ENCODE data around the gene GABPB1.

GABPB1 gene

DNA sequence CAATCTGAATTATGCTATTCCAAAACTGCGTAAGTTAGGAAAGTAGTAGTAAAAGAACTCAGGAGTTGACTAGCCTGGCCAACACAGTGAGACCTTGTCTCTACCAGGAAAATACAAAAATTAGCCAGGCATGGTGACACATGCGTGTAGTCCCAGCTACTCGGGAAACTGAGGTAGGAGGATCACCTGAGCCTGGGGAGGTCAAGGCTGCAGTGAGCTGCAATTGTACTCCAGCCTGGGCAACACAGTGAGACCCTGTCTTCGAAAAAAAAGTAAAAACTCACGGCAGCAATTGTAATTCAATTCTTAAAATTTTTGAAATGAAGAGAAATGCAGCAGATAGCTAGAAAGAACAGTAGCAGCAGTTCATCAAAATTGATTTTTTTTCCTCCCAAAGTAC is 9.7 kb downstream of the GABPB1 start:
- no peak for DNase-seq

DNA sequence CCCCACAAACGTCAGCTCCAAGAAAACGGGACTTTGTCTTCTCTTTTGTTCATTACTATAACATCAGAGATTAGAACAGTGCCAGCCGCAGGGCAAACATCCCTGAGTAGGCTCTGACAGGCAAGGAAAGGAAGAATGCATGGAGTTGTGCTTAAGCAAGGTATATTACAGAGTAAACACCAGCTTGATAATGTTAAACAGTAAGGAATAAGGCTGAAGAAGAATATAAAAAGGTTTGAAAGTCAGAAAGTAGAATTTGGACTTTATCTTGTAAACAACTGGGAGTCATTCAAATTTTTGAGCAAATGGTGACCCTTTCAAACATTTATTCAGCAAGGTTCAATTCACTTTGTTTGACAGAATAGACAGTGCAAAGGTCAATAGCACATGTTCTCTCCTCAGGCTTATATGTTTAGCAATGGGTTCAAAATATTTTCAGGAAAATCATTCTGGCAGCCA is 11.0 kb downstream of the GABPB1 start:
- DNase-seq: no peak

DNA sequence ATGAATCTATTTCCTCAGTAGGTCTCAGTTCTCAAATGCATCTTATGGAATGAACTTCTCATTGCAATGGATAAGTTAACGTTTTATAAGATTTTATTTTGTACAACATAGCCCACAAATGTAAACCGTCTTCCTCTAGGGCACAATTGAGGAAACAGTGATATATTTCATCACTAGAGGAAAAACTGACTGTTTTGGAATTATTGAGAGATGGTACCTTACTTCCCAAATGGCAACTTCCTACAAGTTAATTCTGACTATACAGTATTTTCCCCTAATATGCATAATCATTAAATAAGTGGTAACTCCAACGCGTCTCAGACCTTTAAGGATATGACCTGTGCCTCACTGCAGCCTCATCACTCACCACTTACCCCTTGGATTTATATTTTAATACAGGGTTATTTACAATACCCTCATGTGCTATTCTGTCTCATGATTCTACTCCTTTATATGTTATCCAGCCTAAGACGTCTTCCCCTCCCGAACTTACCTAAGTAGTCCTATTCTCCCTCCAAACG is 13.3 kb downstream of the GABPB1 start:
- DNase-seq: no peak

DNA sequence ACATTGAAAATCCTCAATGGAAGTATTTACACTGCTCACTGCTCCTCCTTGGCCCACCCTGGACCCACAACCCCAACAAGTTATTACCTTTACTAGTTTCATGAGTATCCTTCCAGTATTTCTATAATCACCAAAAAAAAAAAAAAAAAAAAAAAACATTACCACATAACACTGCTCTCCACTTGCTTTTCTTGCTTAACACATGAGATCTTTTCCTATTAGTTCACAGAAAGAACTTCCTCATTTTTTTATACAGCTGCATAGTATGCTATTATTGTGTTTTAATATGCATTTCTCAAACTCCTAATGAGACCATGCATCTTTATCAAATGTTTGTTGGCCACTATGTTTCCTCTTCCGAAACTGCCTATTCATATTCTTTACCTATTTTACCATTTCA is 14.6 kb downstream of the GABPB1 start:
- DNase-seq: no peak

DNA sequence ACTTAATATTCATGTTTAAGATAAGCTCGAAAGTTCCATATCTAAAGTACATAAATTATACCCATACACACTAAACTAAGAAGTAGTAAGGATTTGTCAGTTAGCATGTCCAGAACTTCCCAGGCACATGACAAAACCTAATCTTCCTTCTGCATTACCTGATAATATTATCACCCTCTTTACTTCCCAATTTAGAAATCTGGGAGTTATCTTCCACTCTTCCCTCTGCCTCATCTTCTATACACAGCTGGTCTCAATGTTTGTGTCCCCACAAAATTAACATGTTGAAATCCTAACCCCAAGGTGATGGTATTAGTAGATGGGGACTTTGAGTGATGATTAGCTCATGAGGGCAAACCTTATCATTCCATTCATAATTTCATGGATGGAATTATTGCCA is 15.3 kb downstream of the GABPB1 start:
- no peak for DNase-seq

DNA sequence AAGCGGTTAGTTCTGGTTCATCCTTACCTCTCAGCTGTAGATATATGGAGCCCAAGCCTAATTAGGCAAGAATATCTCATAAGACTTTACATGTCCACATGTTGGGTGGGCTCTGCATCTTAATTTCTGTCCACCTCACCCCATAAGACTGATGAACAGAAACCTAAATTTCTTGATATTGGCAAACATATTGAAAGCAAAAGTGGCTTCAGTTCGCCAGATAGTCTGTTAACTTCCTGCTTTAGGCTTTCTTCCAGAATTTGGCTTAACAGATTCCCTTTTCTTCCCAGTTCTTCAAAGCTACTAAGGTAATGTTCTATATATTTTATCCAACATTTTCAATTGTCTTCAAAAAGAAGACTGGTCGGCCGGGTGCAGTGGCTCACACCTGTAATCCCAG is 19.7 kb downstream of the GABPB1 start:
- no peak for DNase-seq

DNA sequence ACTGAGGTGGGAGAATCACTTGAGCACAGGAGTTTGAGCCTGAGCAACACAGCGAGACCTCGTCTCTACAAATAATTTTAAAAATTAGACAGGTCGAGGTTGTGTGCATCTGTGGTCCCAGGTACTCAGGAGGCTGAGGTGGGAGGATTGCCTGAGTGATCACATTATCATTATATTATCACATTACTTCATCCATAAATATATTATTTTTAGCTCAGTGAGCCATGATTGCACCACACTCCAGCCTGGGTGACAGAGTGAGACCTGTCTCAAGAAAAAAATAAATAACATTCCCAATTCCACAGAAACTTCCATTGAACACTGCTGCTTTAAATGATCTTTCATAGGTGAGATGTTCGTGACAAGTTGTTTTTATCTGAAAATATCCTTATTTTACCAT is 21.8 kb downstream of the GABPB1 start:
- no peak for DNase-seq

DNA sequence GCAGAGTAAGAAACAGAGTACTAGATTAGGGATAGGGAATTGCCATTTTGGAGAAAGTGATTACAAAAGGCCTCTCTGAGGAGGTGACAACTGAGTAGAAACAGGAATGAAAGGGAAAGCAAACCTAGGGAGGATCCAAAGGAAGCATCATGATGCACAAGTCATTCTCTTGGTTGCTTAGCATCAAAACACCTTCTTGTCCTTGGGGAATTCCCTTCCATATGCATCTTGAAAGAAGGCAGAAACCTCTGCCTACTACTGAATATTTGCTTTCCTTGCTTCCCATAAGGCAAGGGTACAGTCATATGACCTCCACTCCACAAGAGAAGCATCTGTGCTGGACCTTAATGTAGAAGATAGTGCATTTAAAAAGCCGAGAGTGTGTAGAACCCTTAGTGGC is 24.1 kb downstream of the GABPB1 start:
- DNase-seq: no peak

DNA sequence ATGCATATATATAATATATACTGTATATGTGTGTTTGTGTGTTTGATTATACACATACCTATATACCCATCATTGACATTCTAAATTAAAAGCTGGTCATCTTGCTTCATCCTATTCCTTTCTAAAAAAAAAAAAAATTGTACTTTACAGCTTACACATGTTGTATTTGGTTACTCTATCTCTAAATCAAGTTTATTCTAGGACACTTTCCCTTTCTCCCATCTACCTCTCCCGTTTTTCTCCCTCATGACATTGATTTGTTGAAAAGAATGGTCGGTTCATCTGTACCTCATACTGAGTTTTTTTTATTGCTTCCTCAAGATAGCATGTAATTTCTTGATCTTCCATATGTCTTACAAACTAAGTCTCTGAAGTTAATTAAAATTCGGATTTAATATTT is 26.9 kb downstream of the GABPB1 start:
- no peak for DNase-seq

DNA sequence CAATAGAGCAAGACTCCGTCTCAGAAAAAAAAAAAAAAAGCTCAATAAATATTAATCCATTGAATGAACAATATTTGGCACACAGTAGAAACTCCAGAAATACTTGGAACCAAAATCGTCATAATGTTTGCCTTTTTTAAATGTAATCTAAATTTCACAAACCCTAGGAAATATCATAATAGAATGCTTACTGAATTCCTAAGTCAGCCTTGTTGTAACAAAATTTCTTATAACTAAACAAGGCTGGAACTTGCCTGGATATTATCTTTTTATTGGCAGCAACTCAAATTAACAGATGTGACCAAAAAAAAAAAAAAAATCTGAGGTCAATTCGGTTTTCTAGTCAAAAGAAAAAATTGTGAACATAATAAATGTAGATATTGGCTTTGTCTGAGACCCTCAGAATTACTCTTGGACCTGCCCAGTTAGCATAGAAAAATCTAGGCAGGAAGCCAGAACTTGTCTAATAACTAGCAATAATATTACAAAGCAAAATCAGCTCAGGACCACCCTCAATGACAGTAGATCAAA is 33.3 kb downstream of the GABPB1 start:
- DNase-seq: no peak

DNA sequence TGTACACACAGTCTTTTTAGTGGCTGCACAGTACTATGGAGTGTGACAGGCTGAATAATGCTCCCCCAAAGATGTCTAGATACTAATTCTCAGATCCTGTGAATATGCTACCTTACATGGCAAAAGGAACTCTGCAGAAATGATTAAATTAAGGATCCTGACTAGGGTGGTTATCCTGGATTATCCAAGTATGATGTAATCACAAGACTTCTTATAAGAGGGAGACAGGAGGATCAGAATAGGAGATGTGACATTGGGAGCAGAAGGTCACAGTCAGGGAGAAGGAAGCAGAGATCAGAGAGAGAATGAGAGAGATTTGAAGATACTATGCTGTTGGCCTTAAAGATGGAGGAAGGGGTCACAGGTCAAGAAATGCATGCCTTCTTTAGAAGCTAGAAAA is 34.5 kb downstream of the GABPB1 start:
- no peak for DNase-seq

DNA sequence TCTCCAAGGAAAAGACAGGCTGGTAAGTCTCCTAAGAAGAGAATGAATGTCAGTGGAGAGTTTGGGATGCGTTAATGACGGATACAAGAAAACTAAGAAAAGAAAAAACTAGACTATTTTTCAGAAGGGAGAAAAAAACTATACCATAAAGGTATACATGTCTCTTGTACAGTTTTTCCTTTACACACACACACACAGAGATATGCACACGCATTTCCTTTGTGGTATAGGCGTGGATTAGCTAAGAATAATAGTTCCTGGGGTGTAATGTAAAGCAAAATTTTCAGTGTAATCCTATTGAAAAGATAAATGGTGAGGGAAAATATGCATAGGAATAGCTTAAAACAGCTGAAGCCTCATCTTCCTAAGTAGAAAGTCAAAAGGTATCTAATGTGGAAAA is 36.3 kb downstream of the GABPB1 start:
- no peak for DNase-seq

DNA sequence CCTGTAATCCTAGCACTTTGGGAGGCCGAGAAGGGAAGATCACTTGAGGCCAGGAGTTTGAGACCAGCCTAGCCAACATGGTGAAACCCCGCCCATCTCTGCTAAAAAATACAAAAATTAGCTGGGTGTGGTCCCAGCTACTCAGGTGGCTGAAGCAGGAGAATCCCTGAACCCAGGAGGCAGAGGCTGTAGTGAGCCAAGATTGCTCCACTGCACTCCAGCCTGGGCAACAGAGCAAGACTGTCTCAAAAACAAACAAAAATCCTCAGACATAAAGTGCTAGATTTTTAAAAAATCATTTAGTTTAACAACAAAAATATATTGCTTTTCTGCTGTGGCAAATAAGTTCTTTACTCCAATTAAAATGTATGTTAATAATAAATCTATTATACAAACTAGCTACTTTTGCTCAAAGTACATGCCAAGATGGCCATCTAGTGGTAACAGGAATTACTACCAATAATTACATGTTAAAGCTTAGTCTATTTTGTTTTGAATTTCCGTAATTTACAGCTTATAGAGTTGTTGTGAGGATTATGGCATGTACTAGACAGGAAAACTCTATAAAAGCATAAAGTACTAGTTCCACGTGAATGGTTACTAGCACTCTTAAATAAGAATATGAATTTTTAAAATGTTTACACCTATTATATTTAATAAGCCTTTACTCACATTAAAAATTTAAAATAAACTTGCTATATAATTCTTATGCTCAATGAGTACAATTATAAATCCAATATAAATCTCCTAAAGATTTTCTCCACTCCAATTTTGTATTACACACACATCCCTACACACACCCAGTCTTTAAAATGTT is 39.0 kb downstream of the GABPB1 start:
- DNase-seq: peak in 1 of 58 donors; percentile 1

DNA sequence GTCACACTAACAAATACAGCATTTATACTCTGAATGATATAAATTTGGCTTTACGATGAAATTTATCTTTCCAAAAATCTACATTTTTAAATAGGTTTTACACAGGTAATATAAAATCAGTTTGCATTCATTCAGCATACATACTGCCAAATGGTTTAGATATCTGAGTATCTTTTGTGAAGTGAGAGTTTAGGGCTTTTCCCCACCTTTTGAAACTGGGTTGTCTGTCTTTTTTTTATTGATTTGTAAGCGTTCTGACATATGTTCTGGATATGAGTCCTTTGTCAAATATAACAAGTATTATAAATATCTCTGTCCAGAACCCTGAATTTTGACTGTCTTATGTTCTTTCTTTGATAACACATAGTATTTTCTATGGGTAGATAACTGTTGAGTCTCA is 42.4 kb downstream of the GABPB1 start:
- DNase-seq: no peak

DNA sequence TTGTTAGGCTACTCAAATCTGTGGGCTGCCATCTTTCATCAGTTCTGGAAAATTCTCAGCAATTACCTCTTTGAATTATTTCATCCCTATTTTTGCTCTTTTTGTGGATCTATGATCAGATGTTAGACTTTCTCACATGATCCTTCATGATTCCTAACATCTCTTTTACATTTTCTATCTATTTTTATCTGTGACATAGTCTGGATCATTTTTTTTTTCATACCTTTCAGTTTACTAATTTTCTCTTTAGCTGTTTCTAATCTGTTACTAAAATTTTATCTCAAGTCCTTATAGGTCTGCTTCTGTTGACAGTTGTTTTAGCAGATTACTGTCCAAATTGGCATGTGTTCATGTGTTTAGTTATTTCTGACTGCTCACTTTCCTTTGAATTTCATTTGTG is 47.2 kb downstream of the GABPB1 start:
- no peak for DNase-seq

DNA sequence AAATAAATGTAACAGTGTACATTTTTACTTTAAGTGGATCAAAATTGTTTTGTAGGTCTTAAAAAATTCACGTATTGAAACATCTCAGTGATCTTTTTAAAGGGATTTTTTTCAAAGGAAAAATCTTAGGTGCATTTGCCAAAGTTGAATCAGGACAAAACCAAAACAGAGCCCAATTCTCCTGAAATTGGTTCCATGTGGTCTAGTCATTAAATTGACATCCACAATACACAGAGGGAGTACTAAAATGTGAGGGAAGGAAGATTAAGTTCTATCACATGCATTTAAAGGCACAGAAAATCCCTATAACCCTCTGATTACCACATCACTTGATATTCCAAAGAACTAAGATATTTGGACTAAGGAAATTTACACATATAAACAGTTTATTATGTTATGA is 50.2 kb downstream of the GABPB1 start:
- no peak for DNase-seq

DNA sequence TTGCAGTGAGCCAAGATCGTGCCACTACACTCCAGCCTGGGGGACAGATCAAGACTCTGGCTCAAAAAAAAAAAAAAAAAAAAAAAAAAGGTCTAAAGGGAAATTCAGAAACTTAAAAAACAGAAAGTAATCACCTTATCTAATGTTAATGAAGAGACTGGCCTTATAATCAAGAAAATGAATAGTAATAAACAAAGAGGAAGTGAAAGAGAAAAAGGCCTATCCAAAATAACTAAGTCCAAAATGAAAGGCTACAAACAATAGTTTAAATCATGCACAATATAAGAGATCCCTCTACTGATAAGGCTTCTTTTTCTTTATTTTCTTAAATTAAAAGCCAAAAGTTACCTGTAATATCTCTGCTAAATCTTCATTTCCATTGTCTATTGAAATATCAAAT is 52.4 kb downstream of the GABPB1 start:
- DNase-seq: no peak

DNA sequence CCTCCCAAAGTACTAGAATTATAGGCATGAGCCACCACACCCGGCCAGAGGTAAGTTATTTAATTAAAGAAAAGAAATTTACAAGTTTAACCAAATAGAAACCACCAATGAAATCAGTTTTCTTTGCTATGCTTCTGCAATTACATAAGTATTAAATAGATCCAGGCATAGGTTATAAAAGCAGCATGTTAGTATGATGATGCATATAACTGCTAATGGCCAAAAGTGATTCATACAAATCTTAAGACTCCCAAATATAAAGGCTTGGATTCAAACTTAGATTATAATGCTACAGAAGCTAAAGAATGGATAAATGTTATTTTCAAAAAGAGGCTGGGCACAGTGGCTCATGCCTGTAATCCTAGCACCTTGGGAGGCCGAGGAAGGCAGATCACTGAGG is 56.7 kb downstream of the GABPB1 start:
- DNase-seq: no peak

DNA sequence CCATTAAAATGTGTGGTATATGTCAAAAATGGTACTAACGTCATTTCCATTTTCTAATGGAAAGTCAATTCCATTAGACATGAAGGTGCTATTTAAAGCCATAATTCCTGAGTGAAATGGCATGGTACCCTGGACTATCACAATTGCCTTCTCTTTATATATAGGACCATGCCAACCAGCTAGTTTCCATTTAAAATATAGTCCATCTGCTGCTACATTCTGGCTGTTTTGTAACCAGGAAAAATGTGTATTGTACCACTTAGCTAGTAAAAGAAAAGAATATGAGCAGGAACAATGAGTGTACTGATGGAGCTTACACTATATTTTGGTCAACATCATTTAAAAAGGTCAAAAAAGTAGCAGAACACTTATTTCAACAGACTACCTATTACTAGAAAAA is 59.0 kb downstream of the GABPB1 start:
- no peak for DNase-seq

DNA sequence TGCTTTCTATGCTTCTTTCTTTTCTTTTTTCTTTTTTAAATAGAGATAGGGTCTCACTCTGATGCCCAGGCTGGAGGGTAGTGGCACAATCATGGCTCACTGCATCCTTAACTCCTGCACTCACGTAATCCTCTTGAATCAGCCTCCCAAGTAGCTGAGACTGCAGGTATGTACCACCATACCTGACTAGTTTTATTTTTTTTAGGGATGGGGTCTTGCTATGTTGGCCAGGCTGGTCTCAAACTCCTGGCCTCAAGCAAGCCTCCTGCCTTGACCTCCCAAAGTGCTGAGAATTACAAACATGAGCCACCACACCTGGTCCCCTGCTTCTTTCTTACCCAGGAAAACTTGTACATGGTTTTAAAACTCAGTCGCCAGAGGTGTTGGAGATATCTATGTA is 65.2 kb downstream of the GABPB1 start:
- DNase-seq: no peak

DNA sequence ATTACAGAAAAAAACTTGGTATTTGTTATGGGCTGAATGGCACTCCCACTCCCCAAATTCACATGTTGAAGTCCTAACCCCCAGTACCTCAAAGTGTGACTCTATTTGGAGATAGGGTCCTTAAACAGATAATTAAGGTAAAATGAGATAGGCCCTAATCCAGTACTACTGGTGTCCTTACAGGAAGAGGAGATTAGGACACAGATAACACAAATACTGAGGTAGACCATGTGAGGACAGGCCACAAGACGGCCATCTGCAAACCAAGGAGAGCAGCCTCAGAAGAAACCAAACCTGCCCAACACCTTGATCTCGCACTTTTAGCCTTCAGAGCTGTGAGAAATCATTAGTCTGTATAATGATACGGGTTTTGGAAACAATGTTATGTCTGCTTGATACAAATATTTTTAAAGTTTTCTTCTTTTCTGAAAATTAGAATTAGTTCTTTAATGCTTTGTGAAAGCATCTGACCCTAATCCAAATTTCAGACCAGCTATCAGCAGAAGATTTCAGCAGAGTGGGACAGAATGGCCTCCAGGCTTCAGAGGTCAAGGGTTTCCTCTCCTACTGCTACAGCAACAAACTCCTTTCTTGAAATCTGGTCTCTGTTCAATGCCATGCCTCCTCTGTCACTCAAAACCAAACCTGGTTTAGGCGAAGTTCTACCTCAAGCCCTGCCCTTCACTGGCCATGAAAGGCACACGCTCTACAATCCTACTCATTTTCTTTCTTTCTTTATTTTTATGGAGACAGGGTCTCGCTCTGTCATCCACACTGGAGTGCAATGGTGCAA is 67.5 kb downstream of the GABPB1 start:
- DNase-seq: no peak

DNA sequence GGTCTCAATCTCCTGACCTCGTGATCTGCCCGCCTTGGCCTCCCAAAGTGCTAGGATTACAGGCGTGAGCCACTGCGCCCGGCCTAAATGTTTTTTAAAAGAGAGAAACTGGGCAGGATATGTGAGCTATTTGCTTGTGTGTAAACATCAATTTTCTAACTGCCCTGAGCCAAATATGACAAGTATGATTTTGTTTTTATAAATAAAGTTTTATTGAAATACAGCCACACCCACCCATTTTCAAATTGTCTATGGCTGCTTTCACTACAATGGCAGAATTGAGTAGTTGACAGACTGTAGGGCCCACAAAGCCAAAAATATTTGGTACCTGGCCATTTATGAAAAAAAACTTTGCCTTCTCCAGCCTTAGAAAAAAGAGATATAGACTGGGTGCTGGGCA is 73.6 kb downstream of the GABPB1 start:
- DNase-seq: no peak
